Non-pigmented ciliary epithelial cell (primary cell): ENCODE data around the gene OLFM1.

ENCODE experiments used
- DNase-seq: peaks from one replicate; pipeline ENCODE4 v3.0.0-alpha.2; 2010; ENCODE audit warnings: low read depth

OLFM1 gene

DNA sequence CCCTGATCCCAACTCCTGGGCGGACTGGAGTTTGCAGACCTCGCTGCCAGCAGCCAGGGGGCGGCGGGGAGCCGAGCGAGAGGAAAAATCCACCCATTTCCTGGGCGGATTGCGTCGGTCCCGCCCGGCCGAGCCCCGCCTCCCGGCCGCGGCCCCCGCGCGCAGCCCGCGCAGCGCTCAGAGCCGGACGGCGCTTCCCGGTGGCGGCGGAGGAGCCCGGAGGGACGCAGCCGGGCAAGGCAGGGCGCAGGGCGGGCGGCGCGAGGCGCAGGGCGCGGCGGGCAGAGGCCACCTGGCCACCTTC, at the start of gene OLFM1:
TSS of gene OLFM1 (plus strand) at position 180 of the 304 bp plus-strand sequence. CDS start 322 bp downstream, outside the sequence.
- peak; percentile 11 for DNase-seq

DNA sequence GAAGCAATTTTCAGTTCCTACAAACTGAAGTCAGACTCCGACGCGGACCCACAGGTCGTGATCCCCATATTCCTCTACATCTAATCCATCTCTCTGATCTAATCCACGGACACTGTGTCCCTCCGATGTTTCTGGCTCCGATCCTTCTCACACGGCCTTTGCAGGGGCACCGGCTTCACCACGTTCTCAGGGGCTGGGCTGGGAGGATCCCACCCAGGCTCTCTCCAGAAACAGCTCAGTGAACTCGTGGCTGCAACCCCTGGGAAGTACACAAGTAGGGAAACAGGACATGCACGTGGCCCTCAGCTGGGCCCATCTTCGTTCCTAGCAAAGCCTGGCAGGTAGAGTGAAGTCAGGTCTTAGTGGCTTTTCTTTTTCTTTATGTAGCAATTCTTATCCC, 49.1 kb upstream of the OLFM1 start:
- no peak for DNase-seq

DNA sequence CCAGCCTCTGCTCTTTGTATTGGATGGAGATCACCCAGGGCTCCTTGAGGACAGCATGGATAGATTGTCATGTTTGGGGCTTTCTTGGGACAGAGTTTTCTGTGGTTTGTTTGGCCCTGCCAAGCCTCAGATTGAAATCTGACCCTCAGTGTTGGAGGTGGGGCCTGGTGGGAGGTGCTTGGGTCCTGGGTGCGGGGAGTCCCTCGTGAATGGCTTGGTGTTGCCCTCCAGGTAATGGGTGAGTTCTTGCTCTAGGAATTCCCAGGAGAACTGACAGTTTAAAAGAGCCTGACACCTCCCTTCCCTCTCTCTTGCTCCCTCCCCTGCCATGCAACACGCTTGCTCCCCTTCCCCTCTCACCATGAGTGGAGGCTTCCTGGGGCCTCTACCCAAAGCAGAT, 48.6 kb upstream of the OLFM1 start:
- no peak for DNase-seq

DNA sequence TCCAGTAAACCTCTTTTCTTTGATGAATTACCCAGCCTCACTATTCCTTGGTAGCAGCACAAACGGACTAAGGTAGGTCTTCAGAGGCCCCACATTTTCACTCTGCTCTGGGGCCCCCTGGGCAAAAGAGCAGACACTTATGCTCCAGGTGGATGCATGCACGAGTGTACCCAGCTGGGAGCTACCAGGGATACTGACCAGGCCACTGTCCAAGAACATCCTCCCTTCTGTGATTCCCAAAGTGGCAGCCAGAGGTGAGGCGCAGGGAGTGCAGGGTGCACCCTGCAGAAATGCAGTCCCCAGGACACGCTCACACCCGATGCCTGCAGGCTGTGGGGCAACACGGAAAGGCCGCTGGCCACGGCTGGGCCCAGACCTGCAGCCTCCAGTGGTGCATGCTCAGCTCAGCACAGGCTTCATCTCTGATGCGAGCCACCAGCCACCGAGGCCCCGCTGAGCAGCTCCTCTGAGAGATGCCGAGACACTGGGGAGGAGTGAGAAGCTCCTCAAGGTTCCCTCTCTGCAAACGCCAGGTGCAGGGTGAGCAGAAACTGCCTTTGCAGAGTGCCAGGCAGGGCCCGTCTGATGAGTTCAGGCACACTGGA, 48.1 kb upstream of the OLFM1 start:
- no peak for DNase-seq

DNA sequence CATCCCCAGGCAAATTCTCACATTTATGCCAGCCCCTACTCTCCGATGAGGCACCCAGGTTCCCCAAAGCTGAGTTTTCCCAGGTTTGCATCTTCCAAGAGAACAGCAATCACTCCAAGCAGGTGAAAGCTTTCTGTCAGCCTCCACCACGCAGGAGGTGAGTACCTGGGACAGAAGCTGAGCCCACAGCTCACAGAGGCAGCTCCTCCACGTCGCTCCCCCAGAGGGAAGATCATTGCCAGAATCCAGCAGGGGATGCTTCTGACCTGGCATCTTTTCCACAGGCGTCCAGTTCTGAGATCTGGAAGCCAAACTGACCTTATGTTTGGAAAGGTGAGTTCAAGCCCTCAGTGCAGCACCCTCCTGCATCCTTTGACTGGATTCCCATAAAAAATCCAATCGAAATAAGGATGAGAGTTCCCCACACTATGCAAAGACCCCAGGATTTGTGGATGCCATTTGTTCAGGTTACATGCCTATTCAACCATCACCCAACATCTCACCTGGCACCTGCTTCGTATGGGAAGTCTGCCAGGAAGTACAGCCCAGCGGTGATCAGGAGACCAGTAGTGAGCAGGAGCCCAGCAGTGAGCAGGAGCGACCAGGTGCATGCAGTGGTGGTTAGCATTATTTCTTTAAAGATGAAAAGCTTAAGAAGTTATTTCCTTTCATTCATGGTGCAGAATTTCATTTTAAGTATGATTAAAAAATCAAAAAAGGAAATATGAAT, 47.4 kb upstream of the OLFM1 start:
- no peak for DNase-seq

DNA sequence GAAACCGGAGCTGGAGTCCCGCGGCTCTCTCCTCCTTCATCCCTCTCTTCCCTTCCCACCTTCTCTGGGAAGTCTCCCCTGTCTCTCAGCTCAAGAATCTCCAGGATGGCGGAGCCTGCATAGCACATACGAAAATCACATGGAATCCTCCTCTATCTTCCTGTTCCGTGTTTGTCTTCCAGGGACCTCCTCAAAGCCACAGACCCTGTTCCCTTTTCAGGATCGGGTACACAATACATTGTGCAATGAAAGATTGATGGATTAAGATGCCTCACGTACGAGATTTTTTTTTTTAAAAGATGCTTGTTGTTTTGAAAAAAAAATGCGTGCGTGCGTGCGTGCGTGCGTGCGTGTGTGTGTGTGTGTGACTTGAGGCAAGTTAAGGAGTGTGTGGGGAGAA, 46.6 kb upstream of the OLFM1 start:
- no peak for DNase-seq

DNA sequence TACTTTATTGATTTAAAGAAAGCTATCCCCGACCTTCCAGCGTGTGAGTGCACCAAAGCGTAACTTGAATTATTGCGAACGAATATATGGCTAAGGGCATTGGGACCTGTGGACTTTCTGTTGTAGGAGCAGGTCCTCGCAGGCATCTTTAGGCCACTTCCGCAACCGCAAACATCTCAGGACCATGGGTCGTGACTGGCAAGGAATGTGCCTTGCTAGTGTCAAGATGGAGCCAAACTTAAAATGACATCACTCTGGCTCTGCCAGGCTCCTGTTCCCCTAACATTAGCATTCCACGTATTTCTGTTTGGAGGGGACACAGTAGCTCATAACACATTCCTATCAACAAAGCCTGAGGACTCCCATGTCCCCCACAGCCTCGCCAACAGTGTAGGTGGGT, 44.1 kb upstream of the OLFM1 start:
- DNase-seq: no peak

DNA sequence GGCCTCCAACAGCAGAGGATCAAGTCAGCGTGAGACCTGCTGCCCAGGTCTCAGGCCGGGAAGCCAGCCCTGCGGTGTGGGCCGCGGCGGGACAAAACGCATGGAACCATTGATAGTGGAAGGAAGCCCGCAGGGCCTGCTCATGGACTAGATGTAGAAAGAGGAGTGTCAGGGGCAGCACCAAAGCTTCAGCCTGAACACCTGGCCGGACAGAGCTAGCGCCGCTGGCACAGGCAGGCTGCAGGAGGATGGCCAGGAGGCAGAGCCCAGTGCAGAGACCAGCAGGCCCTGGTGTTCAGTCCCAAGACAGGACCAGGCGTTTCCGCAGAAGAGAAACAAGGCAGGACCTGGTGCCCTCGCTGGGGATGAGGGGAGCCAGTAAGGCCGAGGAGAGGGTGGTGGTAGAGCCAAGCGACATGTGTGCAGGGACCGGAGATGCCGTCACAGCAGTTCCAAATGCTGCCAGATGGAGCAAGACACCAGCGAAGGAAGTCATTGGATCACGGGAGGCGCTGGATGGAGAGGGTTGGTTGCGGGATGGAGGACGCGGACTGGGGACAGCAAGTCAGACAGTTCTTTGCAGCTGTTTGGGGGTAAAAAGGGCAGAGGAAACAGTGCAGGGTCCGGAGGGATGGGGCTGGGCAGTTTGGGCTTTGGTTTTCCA, 42.1 kb upstream of the OLFM1 start:
- DNase-seq: no peak

DNA sequence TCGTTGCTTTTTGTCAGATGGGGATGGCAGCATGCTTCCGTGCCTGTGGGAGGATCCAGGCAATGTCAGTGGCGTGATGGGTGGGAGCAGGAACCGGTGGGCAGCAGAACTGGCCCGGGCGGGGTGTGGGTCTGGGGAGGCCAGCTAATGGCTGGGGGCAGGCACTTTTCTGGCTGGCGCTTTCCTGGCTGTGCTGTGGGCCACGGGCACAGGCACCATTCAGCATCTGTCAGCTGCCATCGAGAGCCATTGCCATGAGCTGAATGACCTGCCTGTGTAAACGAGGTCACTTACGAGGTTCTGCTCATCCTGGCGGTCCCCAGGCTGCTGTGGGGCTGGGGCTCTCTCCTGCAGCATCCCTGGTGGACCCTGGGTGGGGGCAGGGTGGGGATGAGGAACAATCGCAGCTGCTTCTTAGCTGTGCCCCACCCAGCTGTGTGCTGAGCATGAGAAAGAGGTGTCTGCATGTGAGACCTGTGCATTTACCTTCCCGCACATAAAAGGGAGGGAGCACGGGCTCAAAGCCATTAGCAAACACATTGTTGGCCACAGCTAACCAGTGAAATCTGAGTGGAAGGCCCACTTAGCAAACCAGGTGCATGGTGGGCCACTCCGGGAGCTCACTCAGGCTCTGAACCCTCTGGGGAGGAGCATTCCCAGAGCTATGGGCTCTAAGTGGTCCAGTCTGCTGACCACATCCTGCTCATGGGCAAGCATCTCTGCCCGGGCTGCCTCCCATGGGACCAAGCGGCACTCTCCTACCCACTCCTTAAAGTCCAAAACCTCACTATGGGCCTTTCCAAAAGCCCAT, 41.3 kb upstream of the OLFM1 start:
- no peak for DNase-seq

DNA sequence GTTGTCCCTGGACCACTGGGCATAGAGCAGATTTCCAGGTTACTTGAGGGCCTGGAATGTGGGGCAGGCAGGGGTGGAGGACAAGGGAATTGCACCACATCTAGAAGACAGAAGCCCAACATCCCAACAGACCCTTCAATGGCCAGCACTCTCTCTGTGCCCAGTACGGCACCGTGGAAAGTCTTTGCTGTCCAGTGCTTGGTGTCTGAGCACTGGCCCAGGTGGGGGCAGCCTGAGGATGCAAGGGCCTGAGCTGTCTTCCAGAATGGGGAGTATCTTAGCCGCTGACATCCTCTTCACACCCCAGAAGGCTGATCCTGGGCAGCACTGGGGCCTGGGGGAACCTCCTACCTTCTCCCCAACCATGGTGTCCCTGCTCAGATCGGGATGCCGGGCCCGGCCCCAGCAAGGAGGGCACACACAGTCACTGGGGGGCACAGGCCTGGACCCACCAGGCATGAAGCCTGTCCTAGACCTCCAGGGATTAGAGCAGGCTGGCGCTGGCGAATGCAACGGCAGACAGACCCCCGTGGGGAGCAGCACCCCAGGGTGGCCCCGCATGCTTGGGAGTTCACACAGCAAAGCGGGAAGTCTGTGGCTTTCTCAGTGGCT, 40.6 kb upstream of the OLFM1 start:
- no peak for DNase-seq

DNA sequence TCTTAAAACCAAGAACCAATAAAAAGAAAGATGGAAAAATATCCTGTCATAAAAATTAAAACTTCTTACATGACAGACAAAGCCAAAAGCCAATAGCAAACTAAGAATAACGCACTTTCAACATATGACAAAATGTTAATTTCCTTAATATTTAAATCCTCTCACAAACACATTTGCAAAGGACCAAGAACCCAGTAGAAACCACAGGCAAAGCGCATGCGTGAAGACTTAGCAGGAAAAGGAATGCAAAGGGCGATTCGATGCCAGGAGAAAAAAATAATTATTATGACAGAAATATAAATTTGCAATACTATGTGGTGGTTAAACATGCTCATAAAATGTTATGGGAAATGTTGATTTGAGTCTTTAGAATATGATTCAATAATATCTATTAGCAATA, 39.9 kb upstream of the OLFM1 start:
- DNase-seq: no peak

DNA sequence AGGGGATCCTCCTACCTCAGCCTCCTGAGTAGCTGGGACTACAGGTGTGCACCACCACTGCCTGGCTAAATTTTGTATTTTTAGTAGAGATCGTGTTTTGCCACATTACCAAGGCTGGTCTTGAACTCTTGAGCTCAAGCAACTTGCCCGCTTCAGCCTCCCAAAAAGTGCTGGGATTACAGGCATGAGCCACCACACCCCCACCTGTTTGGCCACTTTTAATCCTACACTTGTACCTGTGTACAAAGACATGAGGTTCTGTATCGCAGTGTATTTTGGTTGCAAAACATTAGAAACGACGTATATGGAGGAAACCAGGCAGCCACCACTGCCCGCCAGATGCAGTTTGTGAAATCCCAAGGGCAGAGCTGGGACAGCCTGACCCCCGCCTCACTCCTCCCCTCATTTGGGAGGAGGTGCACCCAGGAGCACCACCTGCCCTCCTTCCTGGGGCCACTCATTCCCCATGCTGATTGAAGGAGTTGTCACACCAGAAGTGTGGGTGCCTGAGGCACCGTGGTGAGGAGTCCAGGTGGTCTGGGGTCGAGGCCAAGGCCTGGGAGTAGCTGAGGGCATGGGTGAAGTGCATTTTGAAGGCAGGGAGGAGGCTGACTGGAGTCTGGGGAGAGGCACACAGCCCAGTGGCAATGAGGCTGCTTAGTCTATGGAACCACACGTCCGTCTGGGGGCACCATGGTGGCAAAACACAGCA, 39.3 kb upstream of the OLFM1 start:
- DNase-seq: no peak

DNA sequence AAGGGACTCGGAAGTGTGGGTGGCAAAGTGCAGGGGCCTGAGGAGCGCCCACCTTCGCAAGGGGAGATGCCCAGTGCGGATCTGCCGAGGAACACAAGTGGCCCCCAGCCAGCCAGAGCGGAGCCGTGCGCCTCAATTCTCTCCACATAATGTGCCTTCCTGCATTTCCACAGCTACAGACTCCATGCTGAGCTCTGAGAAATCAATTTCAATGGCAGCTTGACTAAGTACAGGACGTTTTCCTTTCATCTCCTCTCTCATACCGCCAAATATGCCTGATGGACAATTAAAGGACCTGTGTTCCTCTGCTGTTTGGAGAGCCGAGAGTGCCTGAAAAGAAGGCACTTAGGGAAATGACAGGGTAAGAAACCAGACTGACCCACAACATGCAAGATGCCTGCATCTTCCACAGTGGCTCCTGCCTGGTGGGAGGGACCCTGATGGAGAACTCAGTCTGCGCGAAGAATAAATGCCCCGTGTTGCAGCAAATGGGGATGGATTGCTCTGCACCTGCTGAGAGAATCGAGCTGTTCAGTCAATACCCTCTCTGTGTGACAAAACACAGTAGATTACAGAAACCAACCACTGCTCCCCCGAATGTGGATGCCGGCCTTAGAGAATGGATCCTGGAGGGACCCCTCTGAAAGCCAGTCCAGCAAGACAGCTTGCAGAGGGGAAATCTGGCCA, 38.6 kb upstream of the OLFM1 start:
- no peak for DNase-seq

DNA sequence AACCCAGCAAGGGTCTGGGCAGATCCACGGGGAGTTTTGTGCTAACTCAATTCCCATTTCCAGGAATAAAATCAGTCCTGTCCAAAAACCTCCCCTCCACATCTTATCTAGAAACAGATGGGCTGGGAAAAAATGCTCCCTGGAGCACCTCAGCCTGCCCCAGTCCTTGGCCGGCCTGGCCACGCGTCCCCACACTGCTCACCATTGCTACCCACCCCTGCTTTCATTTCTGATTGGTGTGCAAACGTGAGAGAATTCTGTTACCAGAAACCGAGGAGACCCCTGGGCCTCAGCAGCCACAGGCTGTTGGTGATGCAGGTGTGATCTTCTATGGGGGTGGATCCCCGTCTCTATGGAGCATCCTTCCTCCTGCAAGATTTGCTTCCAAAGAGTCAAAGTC, 38.0 kb upstream of the OLFM1 start:
- no peak for DNase-seq

DNA sequence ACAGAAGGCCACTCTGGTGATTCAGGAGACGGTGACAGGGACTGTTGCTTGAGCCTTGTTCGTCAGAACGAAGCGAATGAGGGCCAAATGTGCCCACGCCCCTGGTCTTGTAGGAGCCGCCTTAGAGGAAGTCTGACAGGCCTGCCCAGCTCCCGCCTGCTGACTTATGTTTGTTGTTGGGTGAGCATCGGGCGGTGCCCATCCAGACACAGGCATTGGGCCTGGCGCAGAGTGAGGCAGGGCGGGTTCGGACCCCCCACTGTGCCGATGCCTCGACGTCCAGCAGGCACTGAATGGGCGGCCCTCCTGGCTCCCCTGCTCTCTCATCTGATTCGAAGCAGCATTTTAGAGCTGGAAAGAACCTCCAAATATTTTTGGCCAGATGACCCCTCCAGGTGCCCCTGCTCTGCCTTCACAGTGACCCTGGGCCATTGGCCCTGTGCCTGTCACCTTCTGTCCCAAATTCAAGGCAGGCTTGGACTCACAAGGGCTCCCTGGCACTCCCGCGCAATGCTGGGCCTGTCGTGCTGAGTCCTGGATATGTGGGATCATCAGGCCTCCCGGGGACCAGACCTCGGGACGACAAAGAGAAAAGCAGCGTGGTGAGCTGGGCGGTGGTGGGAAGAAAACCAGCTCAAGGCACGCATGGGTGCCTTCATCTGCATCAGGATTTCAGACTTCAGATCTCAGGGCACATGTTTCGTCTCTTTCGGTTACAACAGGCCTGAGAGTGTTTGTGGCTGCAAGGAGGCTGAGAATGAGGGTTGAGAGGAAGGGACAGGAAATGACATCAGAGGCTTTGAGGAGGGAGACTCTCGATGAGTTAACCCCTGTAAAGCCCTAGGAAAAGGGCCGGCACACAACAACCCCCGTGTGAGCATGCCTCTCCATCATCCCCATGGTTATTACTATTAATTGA, 37.1 kb upstream of the OLFM1 start:
- DNase-seq: no peak

DNA sequence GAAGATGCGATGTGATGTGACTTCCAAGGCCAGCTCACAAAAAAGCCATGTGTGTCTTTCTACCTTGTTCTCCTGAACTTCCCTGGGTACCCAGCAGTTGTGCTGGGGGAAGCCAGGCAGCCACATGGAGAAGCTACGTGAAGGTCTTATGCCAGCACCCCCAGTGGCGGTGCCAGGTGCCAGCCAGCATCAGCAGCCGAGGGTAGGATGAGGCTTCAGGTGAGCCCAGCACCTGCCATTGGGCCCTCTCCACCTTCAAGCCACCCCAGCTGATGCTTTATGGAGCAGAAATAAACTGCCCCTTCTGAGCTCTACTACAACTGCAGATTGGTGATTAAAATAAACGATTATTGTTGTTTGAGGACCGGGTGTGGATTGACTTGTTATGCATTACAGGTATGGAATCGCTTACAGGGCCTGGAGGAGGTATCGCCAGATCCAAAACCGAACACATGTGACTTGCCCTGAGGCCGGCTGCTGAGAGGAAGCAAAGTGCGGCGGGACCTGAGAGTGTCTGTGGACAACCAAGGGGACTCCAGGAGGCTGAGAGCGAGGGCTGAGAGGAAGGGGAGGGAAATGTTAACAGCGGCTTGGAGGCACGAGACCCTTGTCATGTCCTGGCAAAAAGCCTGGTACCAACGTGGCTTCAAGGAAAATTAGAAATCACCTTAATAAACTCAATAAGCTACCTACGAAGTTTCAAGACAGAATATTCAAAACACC, 36.0 kb upstream of the OLFM1 start:
- DNase-seq: no peak

DNA sequence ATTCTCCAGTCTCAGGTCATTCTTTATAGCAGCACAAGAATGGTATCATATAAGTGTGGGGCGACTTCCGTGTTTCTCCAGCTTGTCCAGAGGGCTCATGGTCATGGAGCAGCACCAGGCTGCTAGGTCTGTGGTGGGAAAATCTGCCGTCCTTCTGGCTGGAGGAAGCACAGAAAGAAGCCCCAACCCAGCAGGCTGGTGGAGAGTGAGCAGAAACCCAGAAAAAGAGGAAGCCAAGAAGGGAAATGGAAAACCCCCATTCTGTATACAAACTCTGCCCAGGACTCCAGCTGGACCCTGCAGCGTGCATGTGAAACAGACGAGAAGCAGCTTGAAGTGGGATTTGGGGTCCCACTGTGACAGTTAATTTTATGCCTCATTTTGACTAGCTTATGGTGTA, 34.3 kb upstream of the OLFM1 start:
- DNase-seq: no peak

DNA sequence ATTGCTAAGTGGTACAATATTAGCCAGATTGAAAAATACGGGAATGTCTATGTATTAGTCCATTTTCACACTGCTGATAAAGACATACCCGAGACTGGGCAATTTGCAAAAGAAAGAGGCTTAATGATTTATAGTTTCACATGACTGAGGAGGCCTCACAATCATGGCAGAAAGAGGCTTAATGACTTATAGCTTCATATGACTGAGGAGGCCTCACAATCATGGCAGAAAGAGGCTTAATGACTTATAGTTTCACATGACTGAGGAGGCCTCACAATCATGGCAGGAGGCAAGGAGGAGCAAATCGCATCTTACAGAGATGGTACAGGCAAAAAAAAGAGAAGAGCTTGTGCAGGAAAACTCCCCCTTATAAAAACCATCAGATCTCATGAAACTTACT, 32.3 kb upstream of the OLFM1 start:
- DNase-seq: no peak

DNA sequence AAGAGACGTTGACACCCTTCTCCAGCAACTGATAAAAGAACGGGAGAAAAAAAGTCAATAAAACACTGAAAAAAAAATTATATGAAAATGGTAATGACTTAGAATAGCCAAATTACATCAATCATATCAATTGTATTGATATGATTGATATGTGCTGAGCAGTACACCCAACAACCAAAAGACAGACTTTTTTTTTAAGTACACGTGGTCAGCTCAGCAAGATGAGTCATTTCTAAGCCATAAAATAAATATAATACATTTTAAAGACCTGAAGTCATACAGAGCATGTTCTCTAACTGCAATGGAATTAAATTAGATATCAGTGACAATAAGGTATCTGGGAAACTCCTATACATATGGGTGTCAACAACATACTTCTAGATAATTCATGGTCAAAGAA, 30.9 kb upstream of the OLFM1 start:
- peak; percentile 5 for DNase-seq
